GM18498 (cell line): ENCODE data around the gene HOXA6.

Experiments used
- ATAC-seq: cut with Tn5 transposase; IDR thresholded peaks from one replicate; pipeline ENCODE4 v1.9.1; 2021; ENCODE audit warnings: mild to moderate bottlenecking, moderate library complexity; ENCODE audit not compliant: unreplicated experiment

The HOXA6 gene

DNA sequence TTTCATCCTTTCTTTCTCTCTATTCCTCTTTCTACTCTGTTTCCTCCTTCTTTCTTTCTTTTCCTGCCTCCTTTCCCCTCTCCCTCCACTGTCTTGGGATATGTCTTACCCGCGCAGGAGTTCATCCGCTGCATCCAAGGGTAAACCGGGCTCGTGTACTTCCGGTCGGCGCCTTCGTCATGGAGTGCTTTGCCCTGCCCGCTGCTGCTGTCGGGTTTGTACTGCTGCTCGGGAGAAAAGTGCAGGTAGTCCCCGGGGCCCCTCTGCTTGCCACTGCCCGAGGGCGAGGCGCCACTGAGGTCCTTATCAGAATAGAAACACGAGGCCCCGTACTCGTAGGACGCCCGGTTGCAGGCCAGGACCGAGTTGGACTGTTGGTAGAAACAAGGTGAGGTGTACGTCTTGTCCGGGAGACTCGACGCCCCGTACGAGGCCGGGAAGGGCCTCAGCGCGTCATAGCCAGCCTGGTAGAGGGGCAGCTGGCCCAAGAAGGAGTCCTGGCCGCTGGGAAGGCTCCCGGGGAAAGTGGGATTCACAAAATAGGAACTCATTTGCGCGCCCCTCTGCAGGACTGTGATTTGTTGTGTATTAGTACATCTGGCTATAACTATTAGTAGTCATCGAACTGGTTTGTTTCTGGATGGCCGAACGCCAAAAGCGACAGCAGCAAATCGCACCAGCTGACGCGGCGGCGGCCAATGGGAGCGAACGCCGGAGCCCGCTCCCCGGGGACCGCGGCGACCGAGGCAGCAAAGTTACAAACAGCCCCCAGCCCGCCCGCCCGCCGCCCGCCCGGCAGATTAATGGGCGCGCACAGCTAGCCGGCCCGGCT, at the start of gene HOXA6:
TSS of gene HOXA6 (minus strand) at position 576 of the 832 bp plus-strand sequence. CDS start at position 551, 25 bp downstream.
- no peak for ATAC-seq

DNA sequence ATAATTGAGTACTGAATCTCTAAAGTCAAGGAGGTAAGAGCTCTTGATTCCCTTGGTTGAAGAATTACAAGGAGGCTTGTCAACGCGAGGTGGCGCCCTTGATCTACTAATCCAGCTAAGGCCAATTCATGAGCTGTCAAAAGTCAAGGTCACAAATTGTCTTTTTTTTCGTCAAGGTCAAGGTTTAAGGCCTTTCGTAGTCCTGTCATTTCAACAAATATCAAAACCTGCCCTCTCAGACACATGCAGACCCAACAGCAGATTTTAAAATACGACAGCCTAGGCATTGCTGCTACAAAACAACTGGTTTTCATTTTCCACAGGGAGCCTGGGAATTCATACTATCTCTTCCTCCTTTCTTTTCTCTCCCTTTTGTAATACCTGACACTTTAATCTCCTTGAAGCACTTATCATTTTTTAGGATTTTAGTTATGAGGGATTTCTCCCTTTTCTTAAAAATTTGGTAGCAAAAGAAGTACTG, 48.8 kb upstream of the HOXA6 start:
- ATAC-seq, result no peak

GRCh38 chr7:27194686-27195379, 47.3 kb upstream of the HOXA6 start:
- ATAC-seq, result no peak

DNA sequence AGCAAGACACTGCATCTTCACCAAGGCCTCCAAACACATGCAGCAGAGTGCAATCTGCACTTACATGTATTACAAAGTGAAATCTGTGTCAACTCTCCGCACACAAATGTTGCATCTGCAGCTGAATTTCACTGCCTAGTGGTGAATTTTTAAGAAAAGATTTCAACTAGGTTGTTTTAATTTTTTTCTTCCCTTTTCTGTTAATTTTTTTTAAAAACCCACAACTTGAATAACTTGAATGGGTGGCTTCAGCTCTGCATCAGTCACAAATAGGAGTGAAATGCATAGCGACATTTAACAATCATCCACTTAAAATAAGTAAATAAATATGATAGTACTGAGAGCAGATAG, 46.4 kb upstream of the HOXA6 start:
- ATAC-seq, result no peak

GRCh38 chr7:27193335-27194001, 45.9 kb upstream of the HOXA6 start:
- no peak for ATAC-seq

GRCh38 chr7:27192546-27193334, 45.2 kb upstream of the HOXA6 start:
- no peak for ATAC-seq

DNA sequence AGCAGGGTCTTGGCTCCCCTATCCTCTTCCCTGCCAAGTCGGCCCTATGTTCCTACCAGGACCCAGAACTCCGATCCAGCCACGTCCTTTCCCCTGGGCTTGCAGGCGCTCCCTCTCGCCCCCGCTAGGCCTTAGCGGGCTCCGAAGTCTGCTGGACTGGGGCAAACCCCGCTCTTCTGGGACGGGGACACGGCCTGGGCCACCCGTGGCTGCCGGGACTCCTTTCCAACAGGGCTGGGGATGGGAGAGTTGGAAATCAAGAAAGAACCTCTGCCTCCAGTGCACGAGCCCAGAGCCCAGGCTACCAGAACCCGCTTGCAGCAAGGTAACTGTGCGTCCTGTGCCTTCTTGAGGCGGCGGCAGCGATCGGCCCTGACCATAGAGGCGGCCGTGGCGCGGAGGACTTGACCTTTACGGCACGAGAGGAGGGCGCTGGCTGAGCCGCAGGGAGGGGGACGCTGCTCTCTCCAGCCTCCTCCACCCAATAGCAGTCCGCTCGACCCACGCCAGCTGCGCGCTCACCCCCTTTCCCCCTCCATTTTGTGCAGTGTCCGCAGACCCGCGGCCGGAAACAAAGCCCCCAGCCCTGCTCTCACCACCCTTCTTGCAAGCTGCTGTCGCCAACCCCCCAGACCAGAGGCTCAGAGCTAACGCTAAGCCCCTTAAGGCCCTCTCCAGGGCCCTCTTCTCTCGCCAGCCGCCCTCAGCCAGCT, 44.4 kb upstream of the HOXA6 start:
- ATAC-seq, result no peak

- no peak for ATAC-seq
Observed at GRCh38 chr7:27191161-27191731, 43.7 kb upstream of the HOXA6 start.

GRCh38 chr7:27189997-27190748, 42.6 kb upstream of the HOXA6 start:
- ATAC-seq, result no peak

DNA sequence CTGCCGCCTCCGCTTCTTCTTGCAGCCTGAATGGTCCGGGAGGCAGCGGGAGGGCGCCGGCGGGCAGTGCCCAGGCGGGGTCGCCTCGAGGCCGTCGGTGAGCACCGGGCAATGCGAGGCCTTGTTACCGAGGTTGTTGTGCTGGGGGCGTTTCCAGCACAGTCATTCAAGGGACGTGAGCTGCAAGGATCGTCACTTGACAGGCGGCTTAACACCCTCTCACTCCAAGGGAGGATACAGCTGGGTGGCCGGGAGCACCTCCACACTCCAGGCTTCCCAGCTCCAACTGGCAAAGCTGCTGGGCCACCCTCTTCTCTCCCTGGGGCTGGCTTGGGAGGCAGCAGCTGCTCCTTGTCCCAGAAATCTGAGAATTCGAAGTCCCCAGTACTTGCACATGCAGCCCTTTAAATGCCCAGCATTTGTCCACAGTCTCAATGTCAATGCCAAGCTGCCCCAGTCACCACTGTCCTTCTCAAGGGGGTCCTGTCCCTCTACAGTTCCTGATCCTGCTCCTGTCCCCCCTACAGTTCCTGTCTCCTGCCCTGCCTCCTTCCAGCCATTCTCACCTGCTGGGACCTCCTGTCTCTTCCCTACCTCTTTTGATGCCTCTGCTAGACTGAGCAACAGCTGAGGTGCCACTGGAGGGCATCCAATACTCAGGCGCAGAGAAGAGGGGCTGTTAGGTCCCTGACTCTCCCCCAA, 41.9 kb upstream of the HOXA6 start:
- ATAC-seq, result no peak

- no peak for ATAC-seq
Observed at GRCh38 chr7:27188386-27189294, 41.1 kb upstream of the HOXA6 start.

DNA sequence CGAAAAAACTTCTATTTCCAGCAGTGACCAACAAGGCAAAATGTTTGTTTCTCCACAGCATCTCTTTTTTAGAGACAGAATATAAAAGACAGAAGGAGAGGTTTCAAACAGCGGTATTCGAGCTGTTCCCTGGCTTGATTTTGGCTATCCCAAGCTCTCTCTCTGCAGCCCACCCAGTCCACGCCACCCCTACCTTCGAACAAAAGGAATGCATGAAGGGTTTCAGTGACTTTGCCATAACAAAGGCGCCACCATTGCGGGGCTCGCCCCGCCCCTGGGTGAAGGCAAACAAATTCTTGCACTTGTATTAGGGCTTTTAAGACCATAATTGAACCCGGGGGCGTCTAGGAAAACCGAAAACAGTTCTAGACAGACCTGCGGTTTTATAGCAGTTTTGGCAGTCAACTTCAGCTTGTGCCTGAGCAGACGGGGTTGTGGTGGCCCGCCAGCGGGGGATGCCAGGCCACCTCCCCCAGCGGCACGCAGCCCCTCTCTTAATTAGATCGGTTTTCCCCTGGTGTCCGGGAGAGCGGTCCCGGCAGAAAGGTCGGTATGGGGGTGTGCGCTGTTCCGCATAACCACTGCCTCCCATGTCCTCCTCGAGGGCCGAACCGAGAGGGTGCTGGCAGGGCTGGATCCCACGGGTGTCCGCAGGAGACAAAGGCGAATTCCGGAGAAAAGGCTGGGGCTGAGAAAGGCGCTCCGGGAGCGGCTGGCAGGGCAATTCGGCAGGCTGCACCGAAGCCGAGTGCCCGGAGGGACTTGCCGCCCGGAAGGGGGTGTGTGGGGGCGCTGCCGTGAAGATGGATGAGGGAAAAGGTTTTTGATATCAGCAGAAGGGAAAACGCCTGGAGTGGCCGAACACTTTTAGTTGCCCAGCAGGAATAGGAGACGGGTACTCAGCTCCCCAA, 40.2 kb upstream of the HOXA6 start:
- no peak for ATAC-seq

- no peak for ATAC-seq
Observed at GRCh38 chr7:27186668-27187474, 39.3 kb upstream of the HOXA6 start.

DNA sequence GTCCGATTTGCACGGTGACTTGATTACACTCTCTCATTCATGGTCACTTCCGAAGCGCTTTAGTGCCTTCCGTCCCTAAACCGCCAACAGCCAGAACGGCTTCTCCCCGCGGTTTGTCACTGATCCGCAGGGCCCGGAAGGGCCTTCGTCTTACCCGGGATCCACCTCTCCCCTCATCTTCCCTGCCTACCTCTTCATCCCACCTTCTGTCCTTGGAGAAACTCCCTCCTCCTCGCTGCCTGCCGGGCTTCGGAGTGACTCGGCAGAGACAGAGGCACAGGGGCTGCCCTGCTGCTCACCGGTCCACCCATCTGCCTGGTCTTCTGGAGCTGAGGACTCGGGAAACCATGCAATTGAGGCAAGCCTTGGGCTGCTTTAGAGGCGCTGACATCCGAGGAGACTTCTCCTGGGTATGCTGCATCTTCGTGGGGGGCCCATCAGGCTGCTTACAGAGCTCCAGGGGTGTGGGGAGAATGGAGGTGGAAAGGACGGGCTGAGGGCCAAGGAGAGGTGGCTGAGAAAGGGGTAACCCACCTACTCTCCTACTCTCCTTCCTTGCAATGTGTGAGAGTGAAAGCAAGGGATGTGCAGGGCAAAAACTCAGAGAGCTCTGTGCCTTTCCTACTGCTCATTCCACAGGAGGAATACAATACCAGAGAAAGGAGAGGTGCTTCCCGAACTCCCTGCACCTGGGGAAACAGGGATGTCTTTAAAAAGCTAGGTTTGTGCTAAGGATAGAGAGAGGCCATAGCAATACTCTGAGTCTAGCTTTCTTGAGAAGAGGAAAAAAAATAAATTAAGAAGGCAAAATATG, 38.5 kb upstream of the HOXA6 start:
- ATAC-seq, result no peak
